ENCODE data around the gene ADAMTSL4.
"Not testable (repeated sequence)": the region's sequence is repeated elsewhere in the genome, so short reads cannot be mapped to it uniquely, and the experiment has no call there.

GRCh38 chr1:150581962-150582361 lies 32.8 kb downstream of the ADAMTSL4 start:
- TF ChIP-seq CTCF (conservative IDR thresholded peaks at IDR 0.05 in 1 of 2, IDR thresholded peaks at IDR 0.05 in 1 of 2; ENCODE audit: extremely low read depth in 1 of 2, insufficient read depth in 1 of 2, low read depth in 1 of 2, low read length in 2 of 2); EZH2 (IDR thresholded peaks at IDR 0.05; ENCODE audit: borderline replicate concordance, low read length): not testable (repeated sequence)

All from mammary epithelial cell (primary cell).